DMS153 treated with DMSO at 0.1 percent for 48 hours (cell line): Measurements from ENCODE around the gene RPS6KA5.
"Not testable (repeated sequence)": the region's sequence is repeated elsewhere in the genome, so short reads cannot be mapped to it uniquely, and the experiment has no call there.

Experiments used
- DNase-seq: peaks from one replicate; lab custom pipeline; 2025; ENCODE audit not compliant: unreplicated experiment; lab: John Stamatoyannopoulos, UW

The RPS6KA5 gene

GRCh38 chr14:91029456-91030217 is 30.8 kb downstream of the RPS6KA5 start:
- no peak for DNase-seq

GRCh38 chr14:91027561-91027960 is 32.9 kb downstream of the RPS6KA5 start:
- DNase-seq, result no peak

GRCh38 chr14:91022622-91023028 is 37.8 kb downstream of the RPS6KA5 start:
- DNase-seq, result not testable (repeated sequence)

GRCh38 chr14:91021991-91022621 is 38.3 kb downstream of the RPS6KA5 start:
- DNase-seq, result no peak

GRCh38 chr14:91021115-91021514 is 39.3 kb downstream of the RPS6KA5 start:
- DNase-seq, result no peak

GRCh38 chr14:91019673-91020072 is 40.8 kb downstream of the RPS6KA5 start:
- no peak for DNase-seq

GRCh38 chr14:91018481-91018880 is 42.0 kb downstream of the RPS6KA5 start:
- DNase-seq, result no peak

- no peak for DNase-seq
Observed at GRCh38 chr14:91016800-91017410, 43.5 kb downstream of the RPS6KA5 start.

GRCh38 chr14:91015435-91015834 is 45.0 kb downstream of the RPS6KA5 start:
- DNase-seq, result no peak

- DNase-seq, result no peak
Observed at GRCh38 chr14:91012045-91012444, 48.4 kb downstream of the RPS6KA5 start.

- no peak for DNase-seq
Observed at GRCh38 chr14:91010153-91010533, 50.3 kb downstream of the RPS6KA5 start.

GRCh38 chr14:91009501-91010152 is 50.8 kb downstream of the RPS6KA5 start:
- DNase-seq, result no peak

- DNase-seq, result no peak
Observed at GRCh38 chr14:91008759-91009409, 51.6 kb downstream of the RPS6KA5 start.

- DNase-seq, result no peak
Observed at GRCh38 chr14:91005716-91006115, 54.7 kb downstream of the RPS6KA5 start.

GRCh38 chr14:91004987-91005386 is 55.5 kb downstream of the RPS6KA5 start:
- no peak for DNase-seq

GRCh38 chr14:90999299-90999698 is 61.1 kb downstream of the RPS6KA5 start:
- DNase-seq, result no peak

GRCh38 chr14:90996967-90997366 is 63.5 kb downstream of the RPS6KA5 start:
- DNase-seq, result no peak

GRCh38 chr14:90995785-90996184 is 64.7 kb downstream of the RPS6KA5 start:
- DNase-seq, result no peak

- DNase-seq, result no peak
Observed at GRCh38 chr14:90993792-90994191, 66.6 kb downstream of the RPS6KA5 start.

GRCh38 chr14:90991690-90992443 is 68.6 kb downstream of the RPS6KA5 start:
- no peak for DNase-seq

- no peak for DNase-seq
Observed at GRCh38 chr14:90990141-90990540, 70.3 kb downstream of the RPS6KA5 start.
